ENCODE data around the gene PARD3B.
"Not testable (repeated sequence)": the region's sequence is repeated elsewhere in the genome, so short reads cannot be mapped to it uniquely, and the experiment has no call there.

PARD3B gene

DNA sequence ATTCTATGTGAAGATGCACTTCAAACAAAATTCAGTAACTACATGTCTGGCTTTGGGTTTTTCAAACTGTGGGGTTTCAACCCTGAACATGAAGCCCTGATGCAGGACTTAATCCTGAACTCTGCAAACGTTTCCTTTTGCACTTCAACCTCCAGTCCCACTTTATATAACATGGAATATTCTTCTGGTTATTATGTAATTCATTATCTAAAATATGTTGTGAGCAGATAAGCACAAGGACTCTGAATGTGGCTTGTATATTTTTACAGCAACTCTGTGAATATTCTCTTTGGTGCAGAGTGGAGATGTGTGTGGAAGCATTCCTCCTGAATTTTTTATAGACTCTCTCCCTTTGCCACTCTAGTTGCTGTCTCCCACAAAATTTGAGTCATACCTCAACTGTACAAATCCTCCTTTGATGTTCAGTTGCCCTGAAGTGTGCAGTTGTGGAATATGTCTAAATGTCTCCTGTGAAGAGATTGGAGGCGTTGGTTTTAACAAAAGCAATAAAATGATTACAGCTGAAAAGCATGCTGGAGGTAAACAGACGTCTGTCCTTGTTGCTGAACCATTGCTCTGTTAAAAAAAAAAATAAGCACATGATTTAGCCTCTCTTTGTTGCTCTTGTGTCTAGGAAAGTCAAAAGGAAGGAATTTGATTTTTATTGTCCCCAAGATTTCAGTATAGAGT, 931.9 kb downstream of the PARD3B start:
- DNase-seq (ENCODE audit: low read depth): no peak
- H3K4me3 ChIP-seq (ENCODE audit: low read depth, low read length): no peak overlapping the region
- no peak for TF ChIP-seq CTCF (IDR thresholded peaks at IDR 0.05; ENCODE audit: insufficient read depth, low read depth, low read length, missing control alignments)

DNA sequence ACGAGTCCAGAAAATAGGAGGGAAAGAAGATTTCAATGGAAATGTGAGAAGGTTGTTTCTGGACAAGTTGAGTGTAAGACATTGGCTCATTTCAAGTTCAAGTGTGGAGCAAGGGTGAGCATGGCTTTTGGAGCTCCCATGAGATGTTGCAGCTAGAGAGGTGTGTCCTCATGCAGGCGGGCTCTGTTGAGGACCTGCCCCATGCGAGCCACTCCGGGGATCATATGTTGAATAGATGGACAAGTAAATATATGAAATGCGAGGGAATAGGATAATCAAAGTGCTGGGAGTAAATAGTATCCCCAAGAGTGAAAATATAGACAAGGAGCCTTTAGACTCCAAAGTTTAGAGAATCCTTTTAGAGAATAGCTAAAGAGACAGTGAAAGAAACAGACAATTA, 936.6 kb downstream of the PARD3B start:
- no peak for TF ChIP-seq CTCF (IDR thresholded peaks at IDR 0.05; ENCODE audit: insufficient read depth, low read depth, low read length, missing control alignments)
- DNase-seq (ENCODE audit: low read depth): no peak

GRCh38 chr2:205482399-205483081, 937.3 kb downstream of the PARD3B start:
- no peak overlapping the region for H3K4me3 ChIP-seq (ENCODE audit: low read depth, low read length)
- no peak for TF ChIP-seq CTCF (IDR thresholded peaks at IDR 0.05; ENCODE audit: insufficient read depth, low read depth, low read length, missing control alignments)
- no peak for DNase-seq (ENCODE audit: low read depth)

More for the DNA sequence above, 936.6 kb downstream of the PARD3B start:
- H3K4me3 ChIP-seq (ENCODE audit: low read depth, low read length): no peak overlapping the region

- DNase-seq (ENCODE audit: low read depth): no peak
- no peak for TF ChIP-seq CTCF (IDR thresholded peaks at IDR 0.05; ENCODE audit: insufficient read depth, low read depth, low read length, missing control alignments)
- no peak overlapping the region for H3K4me3 ChIP-seq (ENCODE audit: low read depth, low read length)
These were observed 937.8 kb downstream of the PARD3B start for GRCh38 chr2:205483095-205483494.

DNA sequence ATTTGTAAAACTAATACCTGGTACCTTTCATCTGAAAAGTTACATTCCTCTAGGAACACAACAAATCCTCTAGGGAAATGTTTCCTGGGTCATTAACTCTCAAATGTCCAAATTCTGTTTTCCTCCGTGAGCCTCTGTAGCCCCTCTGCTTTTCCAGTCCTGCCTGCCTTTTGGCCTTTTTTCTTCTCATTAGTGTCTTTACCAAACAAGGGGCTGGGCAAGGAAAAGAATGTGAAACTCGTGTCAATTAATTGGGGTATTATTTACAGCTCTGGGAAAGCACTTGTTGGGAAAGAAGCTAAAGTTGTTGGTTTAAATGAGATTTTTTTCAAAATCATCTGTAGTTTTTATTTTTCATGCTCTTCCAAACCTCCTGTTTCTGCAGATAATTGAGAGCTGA, 938.9 kb downstream of the PARD3B start:
- no peak for DNase-seq (ENCODE audit: low read depth)
- H3K4me3 ChIP-seq (ENCODE audit: low read depth, low read length): no peak overlapping the region
- TF ChIP-seq CTCF (IDR thresholded peaks at IDR 0.05; ENCODE audit: insufficient read depth, low read depth, low read length, missing control alignments): no peak

DNA sequence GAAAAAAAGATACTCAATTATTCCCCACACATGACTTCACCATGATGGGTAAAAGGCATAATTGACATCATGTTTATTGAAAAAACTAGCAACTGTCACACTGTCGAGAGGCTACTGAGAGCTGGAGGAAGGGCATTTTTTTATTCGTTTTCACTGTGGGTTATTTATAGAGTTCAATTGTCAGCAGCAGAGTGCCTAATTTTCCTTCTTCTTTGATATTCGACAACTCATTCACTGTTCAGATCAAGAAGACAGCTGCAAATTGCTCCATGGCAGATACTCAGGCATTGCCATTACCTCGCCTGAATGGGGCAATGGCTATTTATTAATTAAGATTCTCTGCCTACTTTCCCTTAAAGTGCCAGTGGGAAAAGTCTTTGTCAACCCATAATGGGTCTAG, 939.5 kb downstream of the PARD3B start:
- H3K4me3 ChIP-seq (ENCODE audit: low read depth, low read length): no peak overlapping the region
- no peak for DNase-seq (ENCODE audit: low read depth)
- TF ChIP-seq CTCF (IDR thresholded peaks at IDR 0.05; ENCODE audit: insufficient read depth, low read depth, low read length, missing control alignments): no peak

DNA sequence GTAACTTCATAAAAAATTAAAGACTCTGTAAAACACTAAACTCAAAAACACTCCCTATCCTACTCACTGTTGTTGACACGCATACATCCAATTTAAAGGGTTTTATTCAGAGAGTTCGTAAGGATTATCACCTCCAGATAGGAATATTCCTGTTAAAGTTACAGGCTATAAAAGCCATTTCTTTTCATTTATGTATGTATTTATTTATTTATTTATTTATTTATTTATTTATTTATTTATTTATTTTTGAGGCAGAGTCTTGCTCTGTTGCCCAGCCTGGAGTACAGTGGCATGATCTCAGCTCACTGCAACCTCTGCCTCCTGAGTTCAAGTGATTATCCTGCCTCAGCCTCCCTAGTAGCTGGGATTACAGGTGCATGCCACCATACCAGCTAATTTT, 948.3 kb downstream of the PARD3B start:
- H3K4me3 ChIP-seq (ENCODE audit: low read depth, low read length); DNase-seq (ENCODE audit: low read depth): not testable (repeated sequence)

Data from GM12865 (cell line).